Measurements from ENCODE around the gene PAGR1. TPM values are rescaled to one million over a fixed set of nuclear protein-coding genes. Genes with fewer than 3 reads are reported as not detected.

PAGR1 gene
- total RNA-seq, 6 experiments from 2014 or later: 8.5 to 26.1 (median 11.5) TPM

GRCh38 chr16:29814592-29814991, 1.4 kb upstream of the PAGR1 start:
- 90% methylated on average over 3 of the region's 5 CpGs for WGBS (ENCODE audit: insufficient coverage, low coverage, low lambda C conversion rate, missing lambda C conversion rate)
- Histone ChIP-seq H3K27ac (no peak overlapping the region), H3K27me3 (no peaks in the 10 kb centered on the region), H3K4me1 (peaks cover 0 to 35% (median 8%) of the 10 kb centered on the region in 4 donors), H3K36me3 (peaks cover 0 to 6% (median 0%) of the 10 kb centered on the region in 4 donors), H3K9me3 (no peaks in the 10 kb centered on the region), H3K4me3 (no peak overlapping the region)
- TF ChIP-seq POLR2A (IDR thresholded peaks at IDR 0.05): no peak
- TF ChIP-seq, protein P1, sequence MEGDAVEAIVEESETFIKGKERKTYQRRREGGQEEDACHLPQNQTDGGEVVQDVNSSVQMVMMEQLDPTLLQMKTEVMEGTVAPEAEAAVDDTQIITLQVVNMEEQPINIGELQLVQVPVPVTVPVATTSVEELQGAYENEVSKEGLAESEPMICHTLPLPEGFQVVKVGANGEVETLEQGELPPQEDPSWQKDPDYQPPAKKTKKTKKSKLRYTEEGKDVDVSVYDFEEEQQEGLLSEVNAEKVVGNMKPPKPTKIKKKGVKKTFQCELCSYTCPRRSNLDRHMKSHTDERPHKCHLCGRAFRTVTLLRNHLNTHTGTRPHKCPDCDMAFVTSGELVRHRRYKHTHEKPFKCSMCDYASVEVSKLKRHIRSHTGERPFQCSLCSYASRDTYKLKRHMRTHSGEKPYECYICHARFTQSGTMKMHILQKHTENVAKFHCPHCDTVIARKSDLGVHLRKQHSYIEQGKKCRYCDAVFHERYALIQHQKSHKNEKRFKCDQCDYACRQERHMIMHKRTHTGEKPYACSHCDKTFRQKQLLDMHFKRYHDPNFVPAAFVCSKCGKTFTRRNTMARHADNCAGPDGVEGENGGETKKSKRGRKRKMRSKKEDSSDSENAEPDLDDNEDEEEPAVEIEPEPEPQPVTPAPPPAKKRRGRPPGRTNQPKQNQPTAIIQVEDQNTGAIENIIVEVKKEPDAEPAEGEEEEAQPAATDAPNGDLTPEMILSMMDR (IDR thresholded peaks at IDR 0.05): no peak
- intact Hi-C loops (cut with DNase I): loop anchor here in 1 of 2 donors (5.0 to 10.0 kb wide), 2 partner anchors 33 to 180 kb away; partner anchors contain the start of genes HIRIP3 and INO80E
- ATAC-seq (no peak), DNase-seq (peak in 1 of 3 donors; percentile 48)

GRCh38 chr16:29815032-29815721, 775 bp upstream of the PAGR1 start:
- H3K27ac ChIP-seq: peak overlapping the region in 2 of 3 donors; percentile 78 to 87
- ATAC-seq (no peak), DNase-seq (peak in 2 of 3 donors; percentile 59 to 61)
- intact Hi-C loops (cut with DNase I): loop anchor here in 1 of 2 donors (10.0 kb wide), 1 partner anchor 180 kb away; the partner anchor contains the start of genes HIRIP3 and INO80E
- no peaks in the 10 kb centered on the region for H3K27me3 ChIP-seq
- TF ChIP-seq POLR2A (IDR thresholded peaks at IDR 0.05): no peak
- TF ChIP-seq, protein P1 (IDR thresholded peaks at IDR 0.05): no peak
- H3K4me3 ChIP-seq: peak overlapping the region; percentile 66 to 89 (median 77)
- peaks cover 0 to 41% (median 12%) of the 10 kb centered on the region in 4 donors for H3K4me1 ChIP-seq
- 12% methylated on average over 39 of the region's 39 CpGs for WGBS (ENCODE audit: insufficient coverage, low coverage, low lambda C conversion rate, missing lambda C conversion rate)
- H3K9me3 ChIP-seq: no peaks in the 10 kb centered on the region
- peaks cover 0 to 3% (median 0%) of the 10 kb centered on the region in 4 donors for H3K36me3 ChIP-seq

- peak; percentile 78 to 84 (median 81) for DNase-seq
- WGBS (ENCODE audit: insufficient coverage, low coverage, low lambda C conversion rate, missing lambda C conversion rate): 0% methylated on average over 22 of the region's 37 CpGs
- Histone ChIP-seq H3K27ac (peak overlapping the region; percentile 78 to 88 (median 87)), H3K27me3 (no peaks in the 10 kb centered on the region), H3K9me3 (no peaks in the 10 kb centered on the region), H3K4me3 (peak overlapping the region; percentile 66 to 89 (median 77)), H3K36me3 (no peaks in the 10 kb centered on the region), H3K4me1 (peaks cover 0 to 48% (median 16%) of the 10 kb centered on the region in 4 donors)
- peak; percentile 39 to 64 (median 62) for ATAC-seq
- TF ChIP-seq, protein P1 (IDR thresholded peaks at IDR 0.05): no peak
- no peak for TF ChIP-seq POLR2A (IDR thresholded peaks at IDR 0.05)
- intact Hi-C loops (cut with DNase I): loop anchor here in 1 of 2 donors (10.0 kb wide), 1 partner anchor 178 kb away; the partner anchor contains the start of genes HIRIP3 and INO80E
Observed at GRCh38 chr16:29816694-29817441, 916 bp downstream of the PAGR1 start.

GRCh38 chr16:29818082-29818481, 2.1 kb downstream of the PAGR1 start:
- peaks cover 0 to 50% (median 18%) of the 10 kb centered on the region in 4 donors for H3K4me1 ChIP-seq
- no peaks in the 10 kb centered on the region for H3K27me3 ChIP-seq
- intact Hi-C loops (cut with DNase I): loop anchor here in 1 of 2 donors (10.0 kb wide), 1 partner anchor 177 kb away; the partner anchor contains the start of genes HIRIP3 and INO80E
- no peaks in the 10 kb centered on the region for H3K36me3 ChIP-seq
- H3K9me3 ChIP-seq: no peaks in the 10 kb centered on the region
- no peak for TF ChIP-seq POLR2A (IDR thresholded peaks at IDR 0.05)
- TF ChIP-seq, protein P1 (IDR thresholded peaks at IDR 0.05): no peak
- no peak overlapping the region for H3K27ac ChIP-seq
- 84% methylated on average over 2 of the region's 4 CpGs for WGBS (ENCODE audit: insufficient coverage, low coverage, low lambda C conversion rate, missing lambda C conversion rate)
- no peak for DNase-seq
- no peak for ATAC-seq
- H3K4me3 ChIP-seq: no peak overlapping the region

Data from right lobe of liver (tissue), 6 donors.